GM20431 (cell line): ENCODE data around the gene RNU6-9.

ENCODE experiments used
- in situ Hi-C: fragments of 300-500 bp; cut with MseI, MboI; formaldehyde crosslinking; loops from one replicate; pipeline ENCODE4 v1.15.0; 2020; ENCODE audit warnings: low sequenced_read_pairs; ENCODE audit not compliant: unreplicated experiment

The RNU6-9 gene

GRCh38 chr19:892243-892893, 916 bp upstream of the RNU6-9 start:
- in situ Hi-C loops = no loop called here

- in situ Hi-C loops = no loop called here
These were observed 3.1 kb downstream of the RNU6-9 start for GRCh38 chr19:896434-896833.

DNA sequence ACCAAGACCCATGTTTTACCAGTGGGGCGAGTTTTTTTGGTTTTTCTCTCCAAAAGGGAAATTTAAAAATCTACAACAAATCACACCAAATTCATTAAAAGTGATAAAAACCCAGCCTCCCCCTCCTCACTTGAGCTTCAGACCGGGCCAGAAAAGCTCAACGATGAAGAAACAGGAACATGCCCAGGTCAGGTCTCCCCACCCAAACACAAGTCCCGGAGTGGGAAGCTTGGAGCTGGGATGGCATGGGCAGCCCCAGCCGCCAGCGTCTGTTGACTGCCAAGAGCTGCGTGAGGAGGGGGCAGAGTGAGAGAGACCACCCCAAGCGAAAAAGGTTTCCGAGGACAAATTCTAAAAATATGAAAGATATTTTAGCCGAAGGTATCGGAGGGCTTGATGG, 3.7 kb downstream of the RNU6-9 start:
- in situ Hi-C loops = no loop called here

DNA sequence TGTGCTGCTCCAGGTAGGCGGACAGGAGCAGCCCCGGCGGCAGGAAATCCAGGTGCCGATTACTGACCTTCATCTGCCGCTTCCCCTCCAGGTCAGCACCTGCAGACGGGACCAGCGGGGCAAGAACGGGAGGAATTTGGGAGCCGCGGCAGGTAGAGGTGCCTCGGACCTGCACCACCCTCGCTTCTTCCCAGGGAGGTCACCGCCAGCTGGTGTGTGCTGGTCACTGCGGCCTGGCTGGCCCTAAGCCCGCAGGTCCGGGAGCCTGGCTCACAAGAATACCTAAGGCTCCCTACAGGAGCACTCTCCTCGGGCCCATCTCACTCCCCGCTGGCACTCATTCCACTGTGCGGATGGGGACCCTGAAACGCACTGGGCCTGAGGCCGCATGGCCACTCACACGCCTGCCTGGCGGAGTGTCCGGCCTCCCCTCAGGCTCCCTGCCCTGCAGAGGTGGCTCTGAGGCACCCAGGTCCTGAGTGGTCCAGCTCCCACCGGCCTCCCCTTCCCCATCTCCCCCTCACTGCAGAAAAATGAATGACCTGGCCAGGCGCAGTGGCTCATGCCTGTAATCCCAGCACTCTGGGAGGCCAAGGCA, 4.3 kb downstream of the RNU6-9 start:
- in situ Hi-C loops = no loop called here

- in situ Hi-C loops = no loop called here
These were observed 5.4 kb downstream of the RNU6-9 start for GRCh38 chr19:898663-899062.

GRCh38 chr19:899336-900042, 6.2 kb downstream of the RNU6-9 start:
- in situ Hi-C loops = no loop called here

GRCh38 chr19:900043-900301, 6.7 kb downstream of the RNU6-9 start:
- in situ Hi-C loops = no loop called here

- in situ Hi-C loops = no loop called here
These were observed 7.2 kb downstream of the RNU6-9 start for GRCh38 chr19:900302-901111.

- in situ Hi-C loops = no loop called here
These were observed 8.2 kb downstream of the RNU6-9 start for GRCh38 chr19:901216-902092.

GRCh38 chr19:902093-902370, 8.7 kb downstream of the RNU6-9 start:
- in situ Hi-C loops = no loop called here

DNA sequence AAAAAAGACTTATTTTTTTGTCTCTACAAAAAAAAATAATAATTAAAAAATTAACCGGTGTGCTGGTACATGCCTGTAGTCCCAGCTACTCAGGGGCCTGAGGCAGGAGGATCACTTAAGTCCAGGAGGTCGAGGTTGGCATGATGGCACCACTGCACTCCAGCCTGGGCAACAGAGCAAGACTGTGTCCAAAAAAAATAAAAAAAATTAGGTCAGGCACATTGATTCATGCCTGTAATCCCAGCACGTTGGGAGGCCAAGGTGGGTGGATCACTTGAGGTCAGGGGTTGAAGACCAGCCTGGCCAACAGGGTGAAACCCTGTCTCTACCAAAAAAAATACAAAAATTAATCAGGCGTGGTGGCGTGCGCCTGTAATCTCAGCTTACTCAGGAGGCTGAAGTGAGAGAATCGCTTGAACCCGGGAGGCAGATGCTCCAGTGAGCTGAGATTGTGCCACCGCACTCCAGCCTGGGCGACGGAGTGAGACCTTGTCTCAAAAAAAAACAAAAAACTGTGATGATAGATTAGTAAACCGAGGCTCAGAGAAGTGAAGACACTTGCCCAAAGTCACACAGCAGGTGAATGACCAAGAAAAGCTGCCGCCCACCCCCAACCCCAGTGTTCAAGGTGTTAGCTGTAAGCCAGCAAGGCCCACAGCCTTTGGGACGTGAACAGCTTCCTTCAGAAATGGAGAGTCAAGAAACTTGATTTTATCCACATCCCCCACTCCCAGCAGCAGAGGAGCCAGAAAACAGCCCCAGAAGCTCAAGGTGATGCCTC, 9.4 kb downstream of the RNU6-9 start:
- in situ Hi-C loops = no loop called here

- in situ Hi-C loops = no loop called here
These were observed 10.0 kb downstream of the RNU6-9 start for GRCh38 chr19:903266-903797.

DNA sequence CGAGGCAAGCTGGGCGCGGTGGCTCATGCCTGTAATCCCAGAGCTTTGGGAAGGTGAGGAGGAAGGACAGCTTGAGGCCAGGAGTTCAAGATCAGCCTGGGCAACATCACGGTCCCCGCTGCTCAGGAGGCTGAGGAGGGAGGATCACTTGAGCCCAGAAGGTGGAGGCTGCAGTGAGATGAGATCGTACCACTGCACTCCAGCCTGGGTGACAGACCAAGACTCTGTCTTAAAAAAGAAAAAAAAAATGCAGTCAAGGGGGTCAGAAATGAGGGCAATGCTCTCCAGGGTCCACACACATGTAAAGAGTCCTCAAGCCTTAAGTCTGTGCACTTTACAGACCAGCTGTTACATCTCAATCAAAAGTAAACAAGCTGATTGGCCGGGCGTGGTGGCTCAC, 11.3 kb downstream of the RNU6-9 start:
- in situ Hi-C loops = no loop called here

- in situ Hi-C loops = no loop called here
These were observed 13.2 kb downstream of the RNU6-9 start for GRCh38 chr19:906480-906879.

- in situ Hi-C loops = no loop called here
These were observed 14.0 kb downstream of the RNU6-9 start for GRCh38 chr19:907183-907853.

DNA sequence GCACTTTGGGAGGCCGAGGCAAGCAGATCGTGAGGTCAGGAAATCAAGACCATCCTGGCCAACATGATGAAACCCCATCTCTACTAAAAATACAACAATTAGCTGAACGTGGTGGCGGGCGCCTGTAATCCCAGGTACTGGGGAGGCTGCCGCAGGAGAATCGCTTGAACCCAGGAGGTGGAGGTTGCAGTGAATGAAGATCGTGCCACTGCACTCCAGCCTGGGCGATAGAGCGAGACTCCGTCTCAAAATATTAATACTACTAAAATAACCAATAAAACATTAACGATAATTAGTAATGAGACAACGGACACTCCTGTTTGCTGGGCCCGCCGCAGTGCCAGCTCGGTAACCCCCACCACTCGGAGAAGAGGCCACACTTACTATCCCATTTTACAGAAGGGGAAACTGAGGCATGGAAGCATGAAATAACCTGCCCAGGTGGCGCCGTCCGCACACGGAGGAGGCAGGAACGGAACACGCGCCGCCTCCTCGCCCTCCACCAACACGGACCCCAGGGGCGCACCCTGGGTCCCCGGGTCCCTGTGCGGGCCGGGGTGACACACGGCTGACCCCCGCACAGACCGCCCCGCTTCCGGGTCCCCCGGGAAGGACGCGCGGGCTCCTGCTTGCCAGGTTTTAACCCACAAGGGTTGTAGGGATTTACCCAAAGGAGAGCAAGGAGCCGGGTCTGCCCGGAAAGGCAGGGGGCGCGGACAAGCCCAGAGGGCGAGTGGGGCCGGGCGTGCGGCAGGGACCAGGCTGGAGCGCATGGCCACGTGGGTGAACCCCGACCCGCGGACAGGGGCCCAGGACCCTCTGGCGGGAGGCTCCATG, 18.1 kb downstream of the RNU6-9 start:
- in situ Hi-C loops = no loop called here

DNA sequence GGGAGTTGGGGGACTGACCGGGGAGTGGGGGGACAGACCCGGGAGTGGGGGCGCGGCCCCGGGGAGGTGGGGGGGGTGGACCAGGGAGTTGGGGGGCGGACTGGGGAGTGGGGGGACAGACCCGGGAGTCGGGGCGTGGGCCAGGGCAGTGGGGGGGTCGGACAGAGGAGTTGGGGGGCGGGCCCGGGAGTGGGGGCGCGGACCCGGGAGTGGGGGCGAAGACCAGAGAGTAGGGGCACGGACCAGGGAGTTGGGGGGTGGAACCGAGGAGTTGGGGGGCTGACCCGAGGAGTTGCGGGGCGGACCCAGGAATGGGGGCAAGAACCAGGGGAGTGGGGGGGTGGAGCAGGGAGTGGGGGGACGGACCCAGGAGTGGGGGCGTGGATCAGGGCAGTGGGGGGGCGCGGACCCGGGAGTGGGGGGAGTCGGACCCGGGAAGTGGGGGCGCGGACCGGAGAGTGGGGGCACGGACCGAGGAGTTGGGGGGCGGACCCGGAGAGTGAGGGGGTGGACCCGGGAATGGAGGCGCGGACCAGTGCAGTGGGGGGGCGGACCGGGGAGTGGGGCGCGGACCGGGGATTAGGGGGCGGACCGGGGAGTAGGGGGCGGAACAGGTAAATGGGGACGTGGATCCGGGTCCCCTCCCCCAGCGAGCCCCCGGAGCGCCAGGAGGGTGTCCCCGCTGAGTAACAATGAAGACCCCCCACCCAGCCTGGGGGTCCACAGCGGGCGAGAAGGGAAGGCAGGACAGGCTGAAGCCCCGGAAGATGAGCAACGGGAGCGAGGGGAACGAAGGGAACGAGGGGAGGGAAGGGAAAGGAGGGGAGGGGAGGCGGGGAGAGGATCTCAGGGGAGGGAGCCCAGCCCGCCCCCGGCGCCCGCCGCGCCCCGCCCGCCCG, 19.1 kb downstream of the RNU6-9 start:
- in situ Hi-C loops = no loop called here
